HG02981 (cell line): ENCODE measurements around the gene FAM168A.

Source experiments
- ATAC-seq: cut with Tn5 transposase; IDR thresholded peaks from one replicate; pipeline ENCODE4 v1.9.1; 2021; ENCODE audit warnings: mild to moderate bottlenecking, moderate library complexity; ENCODE audit not compliant: unreplicated experiment

The FAM168A gene

DNA sequence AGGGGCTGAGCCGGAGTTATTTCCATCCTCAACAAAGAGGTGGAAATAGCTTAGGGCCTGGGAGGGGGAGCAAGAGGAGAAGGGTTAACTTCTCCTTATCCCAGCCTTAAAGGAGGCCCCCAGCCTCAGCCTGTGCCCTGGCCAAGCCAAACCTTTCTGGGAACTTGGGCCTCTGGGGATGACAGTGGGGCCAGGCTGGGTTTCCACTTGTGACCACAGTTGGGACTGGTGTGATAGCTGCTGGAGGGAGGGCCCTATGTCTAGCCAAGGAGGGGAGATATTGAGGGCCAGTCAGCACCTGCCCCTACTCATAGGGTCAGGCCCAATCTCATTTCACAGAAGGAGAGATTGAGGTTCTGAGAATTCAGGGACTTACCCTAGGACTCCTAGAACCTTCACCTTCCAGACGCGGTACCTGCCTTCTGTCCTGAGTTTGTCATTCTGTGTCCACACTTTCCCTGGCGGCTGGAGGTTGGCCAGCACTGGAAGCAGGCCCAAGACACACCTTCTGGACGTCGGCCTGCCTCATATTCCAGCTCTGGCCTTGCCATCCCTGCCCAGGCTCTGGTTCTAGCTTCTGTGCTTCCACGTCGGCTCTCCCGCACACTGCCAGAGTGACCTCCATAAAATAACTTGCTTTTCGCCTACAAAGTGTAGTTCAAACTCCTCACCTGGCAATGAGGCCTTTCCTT is 218.6 kb downstream of the FAM168A start:
- no peak for ATAC-seq

DNA sequence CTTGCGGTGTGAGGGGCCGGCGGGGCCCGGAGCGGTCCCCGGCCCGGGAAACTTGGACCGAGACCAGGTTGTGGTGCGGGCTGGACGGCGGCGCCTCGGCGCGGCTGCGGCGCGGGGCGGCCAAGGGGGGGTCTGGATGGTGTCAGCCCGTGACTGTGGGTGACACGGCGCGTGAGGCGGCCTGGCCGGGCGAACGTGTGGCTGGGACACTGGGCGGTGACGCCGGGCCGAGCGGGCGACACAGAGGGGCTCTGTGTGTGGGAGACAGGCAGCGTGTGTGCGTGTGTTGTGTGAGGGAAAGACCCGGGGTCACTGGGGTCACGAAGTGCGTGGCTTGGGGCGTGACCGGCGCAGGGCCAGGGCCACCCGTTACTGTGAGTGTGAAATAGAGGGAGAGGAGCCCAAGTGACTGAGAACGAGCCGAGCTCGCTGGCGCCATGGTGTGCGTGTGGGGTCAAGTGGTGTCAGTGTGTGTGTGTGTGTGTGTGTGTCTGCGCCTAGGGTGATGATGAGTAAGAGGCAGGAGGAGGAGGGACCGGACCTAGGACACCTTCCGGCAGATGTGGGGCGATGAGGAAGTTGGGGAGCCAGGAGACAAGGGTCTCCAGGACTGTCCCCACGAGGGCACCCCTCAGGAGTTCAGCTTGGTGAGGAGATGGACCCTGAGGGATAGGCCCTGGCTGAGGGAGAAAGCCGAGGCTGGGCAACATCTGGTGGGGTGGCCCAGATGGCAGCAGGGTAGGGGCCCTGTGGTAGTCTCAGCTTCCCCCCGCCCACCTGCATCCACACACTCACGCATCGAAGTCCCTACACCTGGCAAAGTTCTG is 220.9 kb downstream of the FAM168A start:
- peak; percentile 23 for ATAC-seq

DNA sequence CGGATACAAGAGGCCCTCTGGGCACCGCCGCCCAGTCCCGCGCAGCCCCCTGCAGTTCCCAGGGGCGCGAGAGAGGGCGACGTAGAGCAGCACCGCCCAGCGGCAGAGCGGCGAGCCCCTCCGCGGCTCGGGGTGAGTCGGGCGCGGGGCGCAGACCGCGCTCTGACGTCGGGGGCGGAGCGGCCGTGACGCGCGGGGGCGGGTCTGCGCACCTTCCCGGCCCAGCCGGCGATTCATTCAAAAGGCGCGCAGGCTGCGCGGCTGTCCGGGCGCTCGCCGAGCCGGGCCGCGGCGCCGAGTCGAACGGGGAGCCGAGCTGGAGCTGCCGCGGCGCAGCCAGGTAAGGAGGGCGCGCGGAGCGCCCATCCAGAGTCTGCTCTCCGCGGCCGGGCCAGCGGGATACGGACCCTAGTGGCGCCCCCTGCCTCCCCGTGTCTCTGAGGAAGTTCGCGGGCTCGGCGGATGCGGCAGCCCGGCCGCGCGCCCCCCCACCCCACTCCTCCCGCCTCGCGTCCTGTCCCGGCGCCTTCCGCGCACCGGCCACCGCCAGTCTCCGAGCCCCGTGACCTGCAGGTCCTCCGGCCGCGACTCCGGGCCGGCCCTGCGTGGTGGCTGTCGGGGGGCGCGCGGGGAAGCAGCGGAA is 221.6 kb downstream of the FAM168A start, which contains the start of gene RELT:
TSS of gene RELT (plus strand) at position 240 of the 643 bp plus-strand sequence. CDS start 12,738 bp downstream, outside the sequence.
- peak; percentile 76 for ATAC-seq

DNA sequence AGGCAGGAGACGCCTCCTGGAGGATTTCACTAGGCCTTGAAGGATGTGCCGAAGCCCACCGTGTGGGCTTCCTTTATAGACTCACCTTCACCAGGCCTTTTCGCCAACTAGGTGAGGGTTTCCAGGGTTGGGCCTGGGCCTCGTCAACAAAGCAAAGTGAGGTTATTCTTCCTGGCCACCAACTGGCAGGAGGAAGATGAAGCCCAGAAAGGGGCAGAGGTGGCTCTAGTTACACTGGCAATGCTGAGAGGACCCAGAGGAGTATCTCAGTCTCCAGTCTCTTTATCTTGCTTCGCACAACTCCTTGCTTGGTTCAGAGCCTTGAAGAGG is 222.1 kb downstream of the FAM168A start:
- no peak for ATAC-seq

DNA sequence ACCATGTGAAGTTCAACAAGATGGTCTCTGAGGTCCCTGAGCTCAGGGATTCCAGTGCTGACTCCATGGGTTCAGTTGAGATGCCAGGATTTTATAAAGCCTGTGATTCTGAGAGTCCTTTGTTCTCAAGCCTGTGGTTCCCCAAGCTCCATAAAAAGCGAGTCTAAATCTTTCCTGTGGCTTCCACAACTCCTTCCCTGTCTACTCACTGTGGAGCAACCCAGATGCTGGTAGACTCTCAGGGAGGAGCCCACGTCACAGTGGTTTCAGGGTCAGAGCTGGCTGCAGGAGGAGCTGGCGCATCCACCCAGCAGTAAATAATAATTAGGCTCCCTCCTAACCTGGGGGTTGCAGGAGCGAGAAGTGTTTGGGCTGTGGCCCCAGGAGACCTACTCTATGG is 223.8 kb downstream of the FAM168A start:
- no peak for ATAC-seq

DNA sequence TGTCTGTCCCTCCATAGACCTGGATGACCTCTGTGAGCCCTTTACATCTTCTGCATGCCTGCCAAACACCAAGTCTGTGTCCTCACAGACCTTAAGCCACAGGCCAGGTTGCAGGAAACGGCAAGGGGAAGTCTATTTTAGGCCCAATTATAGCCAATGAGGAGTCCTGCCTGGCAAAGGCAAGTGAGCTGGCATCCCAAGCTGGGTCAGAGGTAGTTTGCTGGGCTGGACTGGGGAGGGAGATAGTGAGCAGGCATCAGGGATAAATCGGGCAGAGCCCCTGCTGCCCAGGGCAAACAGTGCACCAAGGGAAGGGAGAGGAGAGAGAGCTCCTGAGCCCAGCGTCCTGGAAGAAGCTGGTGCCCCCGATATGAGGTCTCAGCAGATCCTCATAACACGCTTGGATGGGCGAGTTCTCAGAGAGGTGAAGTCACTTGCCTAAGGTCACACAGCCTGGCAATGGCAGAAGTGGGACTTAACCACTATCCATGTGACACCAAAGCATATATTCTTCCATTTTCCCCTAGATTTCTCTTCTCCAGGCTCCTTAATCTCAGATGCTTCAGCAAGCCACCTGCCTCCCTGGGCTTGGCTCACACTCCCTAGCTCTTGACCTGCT is 225.4 kb downstream of the FAM168A start:
- ATAC-seq = no peak

DNA sequence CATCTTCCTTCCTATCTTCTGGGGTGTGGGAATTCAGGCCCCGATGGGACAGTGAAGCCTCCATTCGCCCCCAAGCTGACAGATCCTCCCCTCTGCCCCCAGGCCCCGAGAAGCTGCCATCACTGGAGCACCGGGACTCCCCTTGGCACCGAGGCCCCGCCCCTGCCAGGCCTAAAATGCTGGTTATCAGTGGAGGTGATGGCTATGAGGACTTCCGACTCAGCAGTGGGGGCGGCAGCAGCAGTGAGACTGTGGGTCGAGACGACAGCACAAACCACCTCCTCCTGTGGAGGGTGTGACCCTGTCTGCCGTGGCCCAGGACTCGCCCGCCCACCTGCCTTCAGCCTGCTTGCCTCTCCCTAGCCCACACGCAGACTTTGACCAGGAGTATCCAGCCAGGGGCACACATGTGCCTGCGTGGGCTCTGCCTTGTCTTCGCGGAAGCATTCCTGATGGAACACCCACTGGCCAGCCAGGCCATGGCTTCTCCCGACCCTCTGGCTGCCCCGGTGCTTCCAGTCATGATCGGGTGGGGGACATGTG is 230.4 kb downstream of the FAM168A start:
- ATAC-seq = no peak

DNA sequence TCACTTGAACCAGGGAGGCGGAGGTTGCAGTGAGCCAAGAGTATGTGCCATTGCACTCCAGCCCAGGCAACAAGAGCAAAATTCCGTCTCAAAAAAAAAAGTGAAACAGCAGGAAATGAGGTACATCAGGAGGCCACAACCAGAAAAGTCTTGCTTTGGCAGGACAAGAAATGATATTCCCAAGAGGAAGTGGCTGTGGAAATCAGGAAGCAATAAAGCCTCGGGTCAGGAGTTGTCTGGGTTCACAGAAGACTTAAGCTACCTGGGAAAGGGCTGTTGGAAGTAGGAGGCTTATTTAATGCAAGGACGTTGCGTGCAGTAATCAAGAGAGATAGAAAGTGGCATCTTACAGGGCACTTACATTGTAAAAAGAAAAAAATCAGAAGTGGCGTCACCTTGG is 231.0 kb downstream of the FAM168A start:
- no peak for ATAC-seq

DNA sequence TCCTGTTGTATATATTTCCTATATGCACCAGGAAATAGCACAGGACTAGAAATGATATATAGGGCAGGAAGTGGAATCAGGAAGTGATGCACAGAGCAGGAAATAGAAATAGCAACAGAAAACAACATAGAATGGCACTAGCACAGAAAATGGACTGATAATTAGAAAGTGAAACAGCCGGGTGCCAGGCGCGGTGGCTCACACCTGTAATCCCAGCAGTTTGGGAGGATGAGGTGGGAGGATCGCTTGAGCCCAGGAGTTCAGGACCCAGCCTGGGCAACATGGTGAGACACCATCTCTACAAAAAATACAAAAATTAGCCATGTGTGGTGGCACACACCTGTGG is 231.7 kb downstream of the FAM168A start:
- no peak for ATAC-seq

DNA sequence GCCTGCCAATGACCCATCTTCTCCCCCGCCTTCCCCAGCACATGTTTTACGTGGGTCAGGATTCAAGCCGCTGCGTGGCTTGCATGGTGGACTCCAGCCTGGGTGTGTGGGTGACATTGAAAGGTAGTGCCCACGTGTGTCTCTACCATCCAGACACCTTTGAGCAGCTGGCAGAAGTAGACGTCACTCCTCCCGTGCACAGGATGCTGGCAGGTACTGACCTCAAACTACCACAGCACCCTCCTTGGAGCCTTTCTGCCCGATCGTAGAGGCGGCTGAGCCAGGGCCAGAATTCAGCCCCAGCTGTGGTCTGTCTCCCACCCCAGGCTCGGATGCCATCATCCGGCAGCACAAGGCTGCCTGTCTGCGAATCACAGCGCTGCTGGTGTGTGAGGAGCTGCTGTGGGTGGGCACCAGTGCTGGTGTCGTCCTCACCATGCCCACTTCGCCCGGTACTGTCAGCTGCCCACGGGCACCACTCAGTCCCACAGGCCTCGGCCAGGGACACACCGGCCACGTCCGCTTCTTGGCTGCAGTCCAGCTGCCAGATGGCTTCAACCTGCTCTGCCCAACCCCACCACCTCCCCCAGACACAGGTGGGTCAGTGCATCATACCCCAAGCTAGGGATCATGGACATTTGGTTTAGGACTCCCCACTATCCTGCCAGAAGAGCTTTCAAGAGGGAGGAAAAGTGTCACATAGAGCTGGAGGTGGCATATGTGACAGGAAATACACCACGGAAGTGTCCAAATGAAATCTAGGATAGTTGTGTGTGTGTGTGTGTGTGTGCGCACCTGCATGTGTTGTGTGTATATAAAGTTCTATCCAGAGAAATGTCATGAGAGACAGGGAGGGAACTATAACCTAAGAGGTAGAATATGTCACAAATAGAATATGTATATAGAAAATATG is 232.3 kb downstream of the FAM168A start:
- no peak for ATAC-seq

DNA sequence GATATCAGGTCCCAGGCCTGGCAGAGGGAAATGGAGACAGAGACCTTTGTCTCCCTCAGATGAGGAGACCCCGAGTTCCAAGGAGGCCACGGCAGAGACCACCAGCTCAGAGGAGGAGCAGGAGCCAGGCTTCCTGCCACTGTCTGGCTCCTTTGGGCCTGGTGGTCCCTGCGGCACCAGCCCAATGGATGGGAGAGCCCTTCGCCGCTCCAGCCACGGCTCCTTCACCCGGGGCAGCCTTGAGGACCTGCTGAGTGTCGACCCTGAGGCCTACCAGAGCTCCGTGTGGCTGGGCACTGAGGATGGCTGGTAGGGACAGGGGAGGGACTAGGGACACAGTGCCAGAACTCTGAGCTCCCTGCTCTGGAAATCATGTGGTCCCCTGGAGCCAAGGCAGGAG is 234.8 kb downstream of the FAM168A start:
- ATAC-seq = no peak

DNA sequence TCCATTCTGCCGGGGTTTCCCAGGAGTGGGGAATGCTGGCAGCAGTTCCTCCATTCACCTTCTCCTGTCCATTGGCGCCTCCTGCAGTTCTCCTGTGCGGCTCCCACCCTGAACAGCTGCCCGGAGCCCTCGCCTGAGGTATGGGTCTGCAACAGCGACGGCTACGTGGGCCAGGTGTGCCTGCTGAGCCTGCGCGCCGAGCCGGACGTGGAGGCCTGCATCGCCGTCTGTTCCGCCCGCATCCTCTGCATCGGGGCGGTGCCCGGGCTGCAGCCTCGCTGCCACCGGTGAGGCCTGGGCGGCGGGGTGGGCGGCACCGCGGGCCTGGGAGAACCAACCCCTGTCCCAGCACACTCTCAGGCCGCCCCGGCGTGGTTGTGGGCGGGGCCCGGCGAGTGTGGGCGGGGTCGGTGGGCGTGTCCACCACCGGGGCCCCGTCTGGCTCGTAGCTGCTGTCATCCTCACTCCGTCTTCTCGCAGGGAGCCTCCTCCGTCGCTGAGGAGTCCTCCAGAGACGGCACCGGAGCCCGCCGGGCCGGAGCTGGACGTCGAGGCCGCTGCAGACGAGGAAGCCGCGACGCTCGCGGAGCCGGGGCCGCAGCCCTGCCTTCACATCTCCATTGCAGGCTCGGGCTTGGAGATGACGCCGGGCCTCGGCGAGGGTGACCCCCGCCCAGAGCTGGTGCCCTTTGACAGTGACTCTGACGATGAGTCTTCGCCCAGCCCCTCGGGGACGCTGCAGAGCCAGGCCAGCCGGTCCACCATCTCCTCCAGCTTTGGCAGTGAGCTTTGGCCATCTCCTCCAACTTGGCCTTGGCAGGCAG is 235.7 kb downstream of the FAM168A start:
- no peak for ATAC-seq

DNA sequence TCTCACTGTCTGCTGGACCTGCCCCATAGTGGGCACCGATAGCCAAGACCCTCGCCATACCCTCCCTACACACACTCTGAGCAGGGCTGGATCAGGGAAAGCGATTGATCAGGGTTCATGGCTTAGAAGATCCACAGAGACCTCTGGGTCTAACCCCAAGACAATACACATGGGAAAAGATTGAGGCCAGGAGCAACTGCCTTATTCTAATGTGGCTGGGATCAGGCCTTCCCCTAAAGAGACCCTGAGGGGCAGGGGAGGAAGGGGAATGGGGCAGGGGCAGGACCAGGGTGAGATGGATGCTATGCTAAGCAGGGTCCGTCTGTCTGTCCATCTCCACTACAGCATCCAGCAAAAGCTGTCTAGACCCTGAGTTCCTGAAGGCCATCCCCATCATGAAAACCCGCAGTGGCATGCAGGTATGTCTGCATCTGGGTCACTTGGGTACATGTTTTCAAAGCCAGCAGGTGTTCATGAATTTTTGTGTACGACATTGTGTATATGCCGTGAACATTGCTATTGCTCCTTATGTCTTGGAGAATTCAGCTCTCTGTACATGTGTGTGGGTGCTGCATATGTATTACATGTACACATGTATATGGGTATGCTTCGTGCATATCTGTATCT is 237.1 kb downstream of the FAM168A start:
- ATAC-seq = no peak

DNA sequence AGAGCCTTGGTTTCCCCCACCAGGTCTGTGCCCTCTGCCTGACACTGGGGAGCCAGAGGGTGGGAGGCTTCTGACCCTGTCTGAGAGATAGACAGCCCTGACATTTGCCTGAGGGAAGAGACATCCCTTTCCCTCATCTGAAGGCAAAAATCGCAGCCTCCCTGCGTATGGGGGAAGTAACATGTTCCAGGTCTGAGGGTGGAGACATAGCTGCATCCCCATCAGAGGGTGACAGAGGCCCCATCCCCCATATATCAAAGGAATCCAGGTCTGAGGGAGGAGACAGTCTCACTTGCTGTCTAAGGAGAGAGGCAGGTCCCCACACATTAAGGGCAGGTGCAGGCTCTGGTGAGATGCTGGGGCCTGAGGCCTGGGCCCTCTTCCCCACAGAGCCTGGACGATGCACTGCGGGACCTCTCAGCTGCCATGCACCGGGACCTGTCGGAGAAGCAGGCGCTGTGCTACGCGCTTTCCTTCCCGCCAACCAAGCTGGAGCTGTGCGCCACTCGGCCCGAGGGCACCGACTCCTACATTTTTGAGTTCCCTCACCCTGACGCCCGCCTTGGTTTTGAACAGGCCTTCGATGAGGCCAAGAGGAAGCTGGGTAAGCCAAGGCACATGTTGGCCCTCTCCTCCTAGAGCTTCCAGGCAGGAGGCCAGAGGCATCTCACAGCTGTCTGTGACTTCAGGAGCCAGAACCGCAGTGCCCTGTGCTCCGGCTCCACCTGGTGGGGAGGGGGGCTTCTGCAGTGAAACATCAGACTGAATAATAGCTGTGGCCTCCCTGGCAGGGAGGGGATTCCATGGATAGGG is 237.8 kb downstream of the FAM168A start:
- no peak for ATAC-seq

DNA sequence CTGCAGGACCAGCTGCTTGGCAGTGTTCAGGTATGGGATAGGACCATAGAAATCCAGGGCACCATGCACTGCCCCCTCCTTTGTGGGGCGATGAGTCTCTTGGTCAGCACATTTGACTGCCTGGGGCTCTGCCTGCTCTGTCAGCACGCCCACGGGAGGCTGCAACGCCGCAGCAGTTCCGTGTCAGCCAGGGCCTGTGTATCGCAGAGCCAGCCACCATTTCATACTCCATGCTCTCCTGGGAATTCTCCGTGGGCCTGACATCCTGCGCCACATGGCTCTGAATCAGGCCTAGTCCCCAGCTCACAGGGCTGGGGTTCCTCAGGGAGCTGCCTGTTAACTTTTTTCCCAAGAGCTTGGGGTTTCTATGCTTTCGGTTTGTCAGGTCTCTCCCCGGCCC is 238.6 kb downstream of the FAM168A start:
- no peak for ATAC-seq

DNA sequence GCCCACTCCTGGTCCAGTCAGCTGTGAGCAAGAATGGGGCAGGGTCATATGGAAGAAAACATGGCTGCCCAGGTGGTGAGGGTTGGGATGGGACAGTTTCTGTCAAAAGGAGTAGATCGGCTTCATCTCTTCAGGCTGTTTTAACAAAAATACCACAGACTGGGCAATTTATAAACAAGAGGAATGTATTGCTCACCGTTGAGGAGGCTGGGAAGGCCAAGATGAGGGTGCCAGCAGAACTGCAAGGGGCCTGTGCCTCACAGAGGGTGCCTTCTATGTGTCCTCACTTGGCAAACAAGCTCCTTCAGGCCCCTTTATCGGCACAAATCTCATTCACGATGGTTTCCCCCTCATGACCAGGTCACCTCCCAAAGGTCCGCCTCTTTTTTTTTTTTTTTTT is 239.8 kb downstream of the FAM168A start:
- ATAC-seq = no peak

DNA sequence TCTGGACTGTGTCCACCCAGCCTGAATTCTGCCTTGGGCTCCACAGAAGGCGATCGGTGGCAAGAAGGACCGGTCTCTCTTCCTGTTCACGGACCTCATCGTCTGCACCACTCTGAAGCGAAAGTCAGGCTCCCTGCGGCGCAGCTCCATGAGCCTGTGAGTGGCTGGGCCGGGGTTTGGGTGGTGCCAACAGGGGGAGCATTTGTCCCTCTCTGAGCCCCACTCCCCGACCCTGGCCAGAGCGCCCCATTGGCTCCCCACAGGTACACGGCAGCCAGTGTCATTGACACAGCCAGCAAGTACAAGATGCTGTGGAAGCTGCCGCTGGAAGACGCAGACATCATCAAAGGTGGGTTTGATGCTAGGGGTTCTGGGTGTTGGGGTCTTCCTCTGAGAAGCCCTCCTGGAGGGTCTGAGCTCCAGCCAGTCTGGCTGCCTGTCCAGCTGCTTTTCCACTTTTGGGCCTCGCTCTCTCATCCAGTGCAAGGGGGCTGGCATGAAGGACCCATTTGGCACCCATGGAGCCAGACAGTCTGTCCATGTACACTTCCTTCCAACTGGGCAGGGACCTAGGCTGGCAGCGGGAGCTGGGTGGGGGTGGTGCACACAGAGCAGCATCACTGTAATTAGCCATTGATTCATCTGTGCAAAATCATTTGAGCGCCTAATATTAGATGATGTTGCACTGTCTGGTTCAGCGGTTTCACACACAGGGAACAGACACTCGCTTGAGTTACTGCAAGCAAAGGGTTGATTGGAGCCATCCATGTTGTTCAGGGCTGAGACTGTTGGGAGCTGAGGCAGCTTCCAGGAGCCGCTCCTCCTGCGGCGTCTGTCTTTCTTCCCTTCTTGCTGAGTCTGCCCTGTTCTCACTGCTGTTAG is 240.7 kb downstream of the FAM168A start:
- ATAC-seq = no peak
